HCT116 (cell line): ENCODE data around the gene KNTC1. TPM values are rescaled to one million over a fixed set of nuclear protein-coding genes. Genes with fewer than 3 reads are reported as not detected.
"Not testable (repeated sequence)": the region's sequence is repeated elsewhere in the genome, so short reads cannot be mapped to it uniquely, and the experiment has no call there.

ENCODE experiments used
- ATAC-seq: fragments of 200-7000 bp; cut with Tn5 transposase; 2 replicates; pipeline ENCODE4 v1.9.1; 2020; ENCODE audit warnings: mild to moderate bottlenecking, moderate library complexity
- BruUV-seq: library from RNA; stranded (reverse); fragments of 400-500 nt; replicated peaks from 2 replicates; lab custom pipeline; 2021; lab: Mats Ljungman, UMichigan
- CTCF ChIA-PET: fragments of 300-600 bp; sonication (Branson Sonifier 250); formaldehyde crosslinking; loops from one replicate; lab custom pipeline; 2021; ENCODE audit warnings: antibody characterized with exemption; lab: Charles Lee
- POLR2A ChIA-PET: fragments of 300-600, 350-600 bp; sonication (Branson Sonifier 250); formaldehyde crosslinking; loops from one replicate; lab custom pipeline; 2021; ENCODE audit warnings: antibody characterized with exemption; lab: Charles Lee
- RAD21 ChIA-PET, 2 experiments: fragments of 300-600 bp; sonication (Branson Sonifier 250); formaldehyde crosslinking; loops; one replicate each; lab custom pipeline; 2023; ENCODE audit warnings: low total read pairs in 2 of 2; ENCODE audit not compliant: uncharacterized antibody in 2 of 2, unreplicated experiment in 2 of 2, low non-redundant PET in 1 of 2; lab: Charles Lee
- DNase-seq: peaks from one replicate; pipeline ENCODE4 v3.0.0-alpha.2; 2010; ENCODE audit warnings: low read depth, low spot score
- H2AFZ ChIP-seq: fragments of 200-600 bp; shearing (Covaris generic), sonication (generic); 2 replicates; pipeline ENCODE4 v1.6.1; 2017; ENCODE audit warnings: low read depth, mixed run types, mixed read lengths, antibody characterized with exemption, low read length; ENCODE audit not compliant: poor library complexity, severe bottlenecking
- H3K27ac ChIP-seq: 2 replicates; pipeline ENCODE4 v1.5.1; 2012; ENCODE audit warnings: low read depth, low read length
- H3K27me3 ChIP-seq: fragments of 200-600 bp; sonication (generic); 2 replicates; pipeline ENCODE4 v1.6.1; 2016; ENCODE audit warnings: mixed run types, low read length, mixed read lengths; ENCODE audit not compliant: insufficient read depth
- H3K36me3 ChIP-seq, 2 experiments: fragments of 200-500 bp in 1 of 2; fragments of 200-600 bp in 1 of 2; sonication (Bioruptor generic) in 1 of 2; sonication (generic) in 1 of 2; 2 replicates each; pipeline versions ENCODE4 v1.5.1 to v1.6.1; 2014 to 2016; ENCODE audit warnings: low read length in 2 of 2, inconsistent platforms in 1 of 2, mixed read lengths in 1 of 2, mixed run types in 1 of 2; ENCODE audit not compliant: insufficient read depth in 2 of 2, control insufficient read depth in 1 of 2
- H3K4me1 ChIP-seq, 2 experiments: fragments of 200-600 bp in 1 of 2; sonication (generic) in 1 of 2; 2 replicates each; pipeline versions ENCODE4 v1.5.1 to v1.6.1; 2012 to 2017; ENCODE audit warnings: low read length in 2 of 2, inconsistent platforms in 1 of 2, mild to moderate bottlenecking in 1 of 2, mixed read lengths in 1 of 2, mixed run types in 1 of 2, moderate library complexity in 1 of 2; ENCODE audit not compliant: insufficient read depth in 2 of 2, control insufficient read depth in 1 of 2
- H3K4me2 ChIP-seq: fragments of 200-600 bp; sonication (generic); 2 replicates; pipeline ENCODE4 v1.6.1; 2017; ENCODE audit warnings: mixed run types, low read length, mixed read lengths
- H3K4me3 ChIP-seq, 2 experiments: fragments of 200-600 bp in 1 of 2; sonication (generic) in 1 of 2; replicated peaks in 1 of 2; 2 replicates each; pipeline ENCODE4 v1.5.1; 2011 to 2016; ENCODE audit warnings: low read length in 2 of 2, control low read depth in 1 of 2, low read depth in 1 of 2, mild to moderate bottlenecking in 1 of 2, mixed read lengths in 1 of 2, mixed run types in 1 of 2
- H3K79me2 ChIP-seq: fragments of 200-600 bp; sonication (generic); 2 replicates; pipeline ENCODE4 v1.6.1; 2017; ENCODE audit warnings: mild to moderate bottlenecking, mixed run types, low read length, moderate library complexity, mixed read lengths; ENCODE audit not compliant: insufficient read depth
- H3K9ac ChIP-seq: fragments of 200-600 bp; sonication (generic); 2 replicates; pipeline ENCODE4 v1.6.1; 2016; ENCODE audit warnings: low read length, mixed read lengths
- H3K9me2 ChIP-seq: fragments of 200-600 bp; sonication (generic), shearing (Covaris generic); 2 replicates; pipeline ENCODE4 v1.6.1; 2017; ENCODE audit warnings: mixed run types, mild to moderate bottlenecking, moderate library complexity; ENCODE audit not compliant: insufficient read depth
- H3K9me3 ChIP-seq, 2 experiments: fragments of 200-500 bp in 1 of 2; fragments of 200-600 bp in 1 of 2; sonication (Bioruptor generic) in 1 of 2; sonication (generic) in 1 of 2; 2 replicates each; pipeline ENCODE4 v1.6.1; 2014 to 2017; ENCODE audit warnings: low read length in 2 of 2, mixed read lengths in 2 of 2, inconsistent platforms in 1 of 2, low read depth in 1 of 2, mild to moderate bottlenecking in 1 of 2, mixed run types in 1 of 2, moderate library complexity in 1 of 2; ENCODE audit not compliant: control insufficient read depth in 1 of 2, insufficient read depth in 1 of 2
- H4K20me1 ChIP-seq: fragments of 200-600 bp; sonication (generic), shearing (Covaris generic); 2 replicates; pipeline ENCODE4 v1.6.1; 2017; ENCODE audit warnings: mixed run types, mild to moderate bottlenecking, moderate library complexity; ENCODE audit not compliant: insufficient read depth
- CTCF ChIP-seq, 3 experiments: fragments of 200-600 bp in 1 of 3; sonication (generic) in 1 of 3; IDR thresholded peaks in 2 of 3; conservative IDR thresholded peaks in 1 of 3; 2 replicates each; pipeline ENCODE4 v1.5.1; 2012 to 2017; ENCODE audit warnings: low read depth in 2 of 3, low read length in 2 of 3, antibody characterized with exemption in 1 of 3, borderline replicate concordance in 1 of 3, control low read depth in 1 of 3, mild to moderate bottlenecking in 1 of 3, mixed read lengths in 1 of 3, mixed run types in 1 of 3, moderate library complexity in 1 of 3; ENCODE audit not compliant: insufficient read depth in 1 of 3
- EZH2 ChIP-seq: fragments of 200-600 bp; sonication (generic); IDR thresholded peaks from 2 replicates; pipeline ENCODE4 v1.6.1; 2017; ENCODE audit warnings: antibody characterized with exemption, mixed run types
- EZH2phosphoT487 ChIP-seq: fragments of 200-600 bp; IDR thresholded peaks from 2 replicates; pipeline ENCODE4 v1.6.1; 2018; ENCODE audit warnings: antibody characterized with exemption, borderline replicate concordance
- POLR2AphosphoS5 ChIP-seq: IDR thresholded peaks from 2 replicates; pipeline ENCODE4 v1.6.1; 2011; ENCODE audit warnings: mild to moderate bottlenecking, low read depth, low read length, moderate library complexity
- SIN3A ChIP-seq: IDR thresholded peaks from 2 replicates; pipeline ENCODE4 v1.6.1; 2012; ENCODE audit warnings: low read depth
- SP1 ChIP-seq: IDR thresholded peaks from 2 replicates; pipeline ENCODE4 v1.6.1; 2012; ENCODE audit warnings: low read depth
- SRF ChIP-seq: IDR thresholded peaks from 2 replicates; pipeline ENCODE4 v1.6.1; 2012; ENCODE audit warnings: low read depth
- TCF7L2 ChIP-seq: IDR thresholded peaks from 2 replicates; pipeline ENCODE4 v1.7.0; 2011; ENCODE audit warnings: borderline replicate concordance, inconsistent platforms; ENCODE audit not compliant: insufficient read depth, insufficient read length; ENCODE audit errors: extremely low read depth
- ZFX ChIP-seq: fragments of 450-650 bp; IDR thresholded peaks from 2 replicates; pipeline ENCODE4 v1.6.1; 2017
- intact Hi-C: fragments of 100-400 bp; cut with micrococcal nuclease; formaldehyde crosslinking; loops from 2 replicates; pipeline ENCODE4 v1.10.0; 2022
- total RNA-seq: library from RNA; stranded (reverse); gene quantifications from one replicate; pipeline ENCODE4 v1.2.1, GENCODE V29; 2021; ENCODE audit not compliant: unreplicated experiment
- TF ChIP-seq, protein P1 (sequence below): IDR thresholded peaks from 2 replicates; pipeline ENCODE4 v1.6.1; 2012
- TF ChIP-seq, protein P2 (sequence below): IDR thresholded peaks from 2 replicates; pipeline ENCODE4 v1.6.1; 2012

Gene KNTC1
- total RNA-seq, 1 experiment from 2014 or later = 70.2 TPM

DNA sequence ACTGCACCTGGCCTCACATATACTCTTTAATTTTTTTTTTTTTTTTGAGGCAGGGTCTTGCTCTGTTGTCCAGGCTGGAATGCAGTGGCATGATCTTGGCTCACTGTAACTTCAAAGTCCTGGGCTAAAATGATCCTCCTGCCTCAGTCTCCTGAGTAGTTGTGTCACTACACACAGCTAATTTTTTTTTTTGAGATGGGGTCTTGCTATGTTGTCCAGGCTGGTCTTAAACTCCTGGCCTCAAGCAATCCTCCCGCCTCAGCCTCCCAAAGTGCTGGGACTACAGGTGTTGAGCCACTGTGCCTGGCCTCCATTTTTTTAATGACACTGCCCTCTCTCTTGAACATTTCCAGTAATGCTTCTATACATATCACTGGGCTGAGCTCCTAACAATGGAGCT lies 42.7 kb upstream of the KNTC1 start:
- ATAC-seq, H3K4me3 ChIP-seq, H3K4me1 ChIP-seq, H3K27ac ChIP-seq, H3K9ac ChIP-seq, H3K9me3 ChIP-seq, CTCF ChIA-PET, H3K27me3 ChIP-seq, DNase-seq, RAD21 ChIA-PET, H3K79me2 ChIP-seq, H2AFZ ChIP-seq, intact Hi-C loops, POLR2A ChIA-PET, H3K9me2 ChIP-seq, BruUV-seq, H4K20me1 ChIP-seq, H3K4me2 ChIP-seq: not testable (repeated sequence)
- peaks cover 44 to 47% of the 10 kb centered on the region in 2 experiments for H3K36me3 ChIP-seq

DNA sequence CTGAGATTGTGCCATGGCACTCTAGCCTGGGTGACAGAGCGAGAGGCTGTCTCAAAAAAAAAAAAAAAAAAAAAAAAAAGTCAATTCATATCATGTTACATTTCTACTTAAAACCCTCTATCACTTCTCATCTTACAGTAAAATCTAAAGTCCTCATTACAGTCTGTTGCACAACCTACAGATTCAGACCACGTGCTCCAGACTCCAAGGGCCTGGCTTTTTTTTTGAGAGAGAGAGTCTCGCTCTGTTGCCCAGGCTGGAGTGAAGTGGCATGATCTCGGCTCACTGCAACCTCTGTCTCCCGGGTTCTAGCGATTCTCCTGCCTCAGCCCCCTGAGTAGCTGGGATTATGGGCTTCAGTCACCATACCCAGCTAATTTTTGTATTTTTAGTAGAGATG lies 40.7 kb upstream of the KNTC1 start:
- CTCF ChIA-PET, H3K79me2 ChIP-seq, H2AFZ ChIP-seq, ATAC-seq, intact Hi-C loops, H3K27ac ChIP-seq, BruUV-seq, H3K4me2 ChIP-seq, H3K4me1 ChIP-seq, H3K9me2 ChIP-seq, DNase-seq, H3K4me3 ChIP-seq, H4K20me1 ChIP-seq, RAD21 ChIA-PET, H3K27me3 ChIP-seq, H3K9me3 ChIP-seq, H3K9ac ChIP-seq: not testable (repeated sequence)
- peaks cover 51 to 53% of the 10 kb centered on the region in 2 experiments for H3K36me3 ChIP-seq
- POLR2A ChIA-PET = interaction anchor here (1.1 kb wide), 1 partner anchor 15 kb away, joined by 7 read pairs; the partner anchor contains the start of gene ZCCHC8

DNA sequence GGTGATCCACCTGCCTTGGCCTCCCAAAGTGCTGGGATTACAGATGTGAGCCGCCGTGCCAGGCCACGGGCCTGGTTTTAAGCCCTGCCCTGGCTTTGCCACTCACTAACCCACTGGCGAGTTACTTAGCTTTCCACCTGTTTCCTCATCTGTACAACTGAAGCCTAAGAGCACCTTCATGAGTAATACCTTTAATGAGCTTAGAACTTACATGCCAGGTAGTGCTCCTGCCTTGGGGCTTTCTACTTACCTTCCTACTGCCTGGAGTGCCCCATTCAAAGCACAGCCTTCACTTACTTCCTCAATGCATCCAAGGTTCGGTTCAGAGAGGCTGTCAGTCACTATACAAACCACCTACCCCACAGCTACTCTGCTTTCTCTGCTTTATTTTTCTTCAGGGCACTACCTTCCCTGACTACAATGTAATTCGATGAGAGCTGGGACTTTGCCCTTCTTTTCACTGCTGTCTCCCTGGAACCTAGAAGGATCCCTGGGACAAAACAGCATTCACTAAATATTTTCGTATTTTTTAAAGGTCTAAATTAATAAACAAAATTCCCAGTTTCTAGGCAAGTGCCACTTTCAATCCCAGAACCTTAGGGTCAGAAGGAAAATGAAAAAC lies 40.1 kb upstream of the KNTC1 start:
- H3K27ac ChIP-seq = no peak overlapping the region
- no peak for TF ChIP-seq EZH2
- TF ChIP-seq EZH2phosphoT487 = no peak
- TF ChIP-seq, protein P1, sequence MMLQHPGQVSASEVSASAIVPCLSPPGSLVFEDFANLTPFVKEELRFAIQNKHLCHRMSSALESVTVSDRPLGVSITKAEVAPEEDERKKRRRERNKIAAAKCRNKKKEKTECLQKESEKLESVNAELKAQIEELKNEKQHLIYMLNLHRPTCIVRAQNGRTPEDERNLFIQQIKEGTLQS = no peak
- no peak for TF ChIP-seq POLR2AphosphoS5
- no peak for TF ChIP-seq ZFX
- TF ChIP-seq CTCF (IDR thresholded peaks at IDR 0.05 in 2 of 3, conservative IDR thresholded peaks at IDR 0.05 in 1 of 3; ENCODE audit: borderline replicate concordance in 1 of 3, insufficient read depth in 1 of 3, low read depth in 2 of 3, low read length in 2 of 3) = no peak
- no peak for TF ChIP-seq SIN3A
- no peak for TF ChIP-seq SRF
- TF ChIP-seq TCF7L2 = no peak
- TF ChIP-seq, protein P2, sequence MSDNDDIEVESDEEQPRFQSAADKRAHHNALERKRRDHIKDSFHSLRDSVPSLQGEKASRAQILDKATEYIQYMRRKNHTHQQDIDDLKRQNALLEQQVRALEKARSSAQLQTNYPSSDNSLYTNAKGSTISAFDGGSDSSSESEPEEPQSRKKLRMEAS = no peak
- TF ChIP-seq SP1 = no peak

More for the DNA sequence above, 40.1 kb upstream of the KNTC1 start:
- intact Hi-C loops = no loop called here
- no peak overlapping the region for H3K4me3 ChIP-seq
- peaks cover 48 to 51% of the 10 kb centered on the region in 2 experiments for H3K36me3 ChIP-seq
- no peak overlapping the region for H2AFZ ChIP-seq
- ChIA-PET POLR2A (interaction anchor here (0.6 kb wide), 1 partner anchor 87 kb away, joined by 3 read pairs; no protein-coding TSS in a partner anchor), CTCF (no interaction called here), RAD21 (no interaction called here)
- BruUV-seq = no TSS peak
- no peaks in the 10 kb centered on the region for H3K27me3 ChIP-seq
- H3K79me2 ChIP-seq = peaks cover 7% of the 10 kb centered on the region
- no peak overlapping the region for H3K4me2 ChIP-seq
- no peaks in the 10 kb centered on the region for H3K9me2 ChIP-seq
- no peaks in the 10 kb centered on the region for H3K4me1 ChIP-seq
- no peaks in the 10 kb centered on the region for H4K20me1 ChIP-seq
- no peaks in the 10 kb centered on the region for H3K9me3 ChIP-seq
- no peak overlapping the region for H3K9ac ChIP-seq
- ATAC-seq (no peak), DNase-seq (no peak)
